Suppressor macrophage treated with lipopolysaccharide for 1 hour (primary cell): ENCODE results near the gene PDE3B.
"Not testable (repeated sequence)": the region's sequence is repeated elsewhere in the genome, so short reads cannot be mapped to it uniquely, and the experiment has no call there.

Experiments used
- DNase-seq, 3 donors: peaks; one replicate each; pipeline ENCODE4 v3.0.0-alpha.2; 2020 to 2022

PDE3B gene

GRCh38 chr11:14750911-14751310 is 107.3 kb downstream of the PDE3B start:
- no peak for DNase-seq

GRCh38 chr11:14751975-14752407 is 108.4 kb downstream of the PDE3B start:
- no peak for DNase-seq

- DNase-seq: peak; percentile 31 to 76 (median 67)
Observed at GRCh38 chr11:14755140-14755539, 111.5 kb downstream of the PDE3B start.

GRCh38 chr11:14756349-14756748 is 112.7 kb downstream of the PDE3B start:
- DNase-seq: no peak

GRCh38 chr11:14759300-14760012 is 115.9 kb downstream of the PDE3B start:
- DNase-seq: not testable (repeated sequence)

GRCh38 chr11:14764179-14764578 is 120.6 kb downstream of the PDE3B start:
- DNase-seq: no peak

- DNase-seq: peak in 1 of 3 donors; percentile 34
Observed at GRCh38 chr11:14764579-14765527, 121.2 kb downstream of the PDE3B start.

- no peak for DNase-seq
Observed at GRCh38 chr11:14766585-14766984, 123.0 kb downstream of the PDE3B start.

GRCh38 chr11:14768526-14769188 is 125.1 kb downstream of the PDE3B start:
- no peak for DNase-seq

GRCh38 chr11:14773755-14774154 is 130.2 kb downstream of the PDE3B start:
- DNase-seq: no peak

GRCh38 chr11:14774721-14775120 is 131.1 kb downstream of the PDE3B start:
- DNase-seq: no peak

- no peak for DNase-seq
Observed at GRCh38 chr11:14775897-14776296, 132.3 kb downstream of the PDE3B start.

- DNase-seq: not testable (repeated sequence)
Observed at GRCh38 chr11:14778460-14778859, 134.9 kb downstream of the PDE3B start.

GRCh38 chr11:14783788-14784187 is 140.2 kb downstream of the PDE3B start:
- no peak for DNase-seq

- peak in 1 of 3 donors; percentile 28 for DNase-seq
Observed at GRCh38 chr11:14784230-14784629, 140.6 kb downstream of the PDE3B start.

- peak; percentile 8 to 51 (median 34) for DNase-seq
Observed at GRCh38 chr11:14789879-14790484, 146.4 kb downstream of the PDE3B start.

GRCh38 chr11:14793546-14793945 is 149.9 kb downstream of the PDE3B start:
- DNase-seq: no peak

GRCh38 chr11:14796028-14796427 is 152.4 kb downstream of the PDE3B start:
- not testable (repeated sequence) for DNase-seq

GRCh38 chr11:14803846-14804245 is 160.2 kb downstream of the PDE3B start:
- no peak for DNase-seq

GRCh38 chr11:14809466-14809865 is 165.9 kb downstream of the PDE3B start:
- DNase-seq: no peak

GRCh38 chr11:14812757-14813156 is 169.2 kb downstream of the PDE3B start:
- no peak for DNase-seq

- peak; percentile 5 to 36 (median 29) for DNase-seq
Observed at GRCh38 chr11:14813516-14813915, 169.9 kb downstream of the PDE3B start.

GRCh38 chr11:14818779-14819178 is 175.2 kb downstream of the PDE3B start:
- DNase-seq: no peak
